ENCODE data around the gene CHCHD1. TPM values are rescaled to one million over a fixed set of nuclear protein-coding genes. Genes with fewer than 3 reads are reported as not detected.
A peak's percentile ranks its signal among the peaks of the same experiment; 100 is the strongest.

The CHCHD1 gene
- total and polyA plus RNA-seq, 2 experiments from 2014 or later = 40.6 to 187 TPM

DNA sequence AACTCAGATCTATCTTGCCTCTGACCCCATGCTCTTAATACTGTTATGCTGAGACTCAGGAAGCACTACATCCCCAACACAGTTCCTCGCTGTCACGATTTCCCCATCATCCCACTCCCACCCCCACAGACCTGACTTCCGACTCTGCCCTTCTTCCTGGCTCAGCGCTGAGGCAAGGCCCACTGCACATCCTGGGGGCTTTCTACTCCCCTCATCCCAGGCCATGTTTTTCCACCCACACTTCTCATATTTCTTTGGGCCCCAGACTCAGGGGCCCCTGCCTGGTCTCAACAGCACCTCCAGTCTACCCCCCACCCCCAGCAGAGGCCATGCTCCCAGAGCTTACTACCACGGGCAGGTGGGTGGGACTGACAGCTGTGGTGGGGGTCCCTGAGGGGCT, 37.2 kb downstream of the CHCHD1 start (continued):
- TF ChIP-seq, protein P1, sequence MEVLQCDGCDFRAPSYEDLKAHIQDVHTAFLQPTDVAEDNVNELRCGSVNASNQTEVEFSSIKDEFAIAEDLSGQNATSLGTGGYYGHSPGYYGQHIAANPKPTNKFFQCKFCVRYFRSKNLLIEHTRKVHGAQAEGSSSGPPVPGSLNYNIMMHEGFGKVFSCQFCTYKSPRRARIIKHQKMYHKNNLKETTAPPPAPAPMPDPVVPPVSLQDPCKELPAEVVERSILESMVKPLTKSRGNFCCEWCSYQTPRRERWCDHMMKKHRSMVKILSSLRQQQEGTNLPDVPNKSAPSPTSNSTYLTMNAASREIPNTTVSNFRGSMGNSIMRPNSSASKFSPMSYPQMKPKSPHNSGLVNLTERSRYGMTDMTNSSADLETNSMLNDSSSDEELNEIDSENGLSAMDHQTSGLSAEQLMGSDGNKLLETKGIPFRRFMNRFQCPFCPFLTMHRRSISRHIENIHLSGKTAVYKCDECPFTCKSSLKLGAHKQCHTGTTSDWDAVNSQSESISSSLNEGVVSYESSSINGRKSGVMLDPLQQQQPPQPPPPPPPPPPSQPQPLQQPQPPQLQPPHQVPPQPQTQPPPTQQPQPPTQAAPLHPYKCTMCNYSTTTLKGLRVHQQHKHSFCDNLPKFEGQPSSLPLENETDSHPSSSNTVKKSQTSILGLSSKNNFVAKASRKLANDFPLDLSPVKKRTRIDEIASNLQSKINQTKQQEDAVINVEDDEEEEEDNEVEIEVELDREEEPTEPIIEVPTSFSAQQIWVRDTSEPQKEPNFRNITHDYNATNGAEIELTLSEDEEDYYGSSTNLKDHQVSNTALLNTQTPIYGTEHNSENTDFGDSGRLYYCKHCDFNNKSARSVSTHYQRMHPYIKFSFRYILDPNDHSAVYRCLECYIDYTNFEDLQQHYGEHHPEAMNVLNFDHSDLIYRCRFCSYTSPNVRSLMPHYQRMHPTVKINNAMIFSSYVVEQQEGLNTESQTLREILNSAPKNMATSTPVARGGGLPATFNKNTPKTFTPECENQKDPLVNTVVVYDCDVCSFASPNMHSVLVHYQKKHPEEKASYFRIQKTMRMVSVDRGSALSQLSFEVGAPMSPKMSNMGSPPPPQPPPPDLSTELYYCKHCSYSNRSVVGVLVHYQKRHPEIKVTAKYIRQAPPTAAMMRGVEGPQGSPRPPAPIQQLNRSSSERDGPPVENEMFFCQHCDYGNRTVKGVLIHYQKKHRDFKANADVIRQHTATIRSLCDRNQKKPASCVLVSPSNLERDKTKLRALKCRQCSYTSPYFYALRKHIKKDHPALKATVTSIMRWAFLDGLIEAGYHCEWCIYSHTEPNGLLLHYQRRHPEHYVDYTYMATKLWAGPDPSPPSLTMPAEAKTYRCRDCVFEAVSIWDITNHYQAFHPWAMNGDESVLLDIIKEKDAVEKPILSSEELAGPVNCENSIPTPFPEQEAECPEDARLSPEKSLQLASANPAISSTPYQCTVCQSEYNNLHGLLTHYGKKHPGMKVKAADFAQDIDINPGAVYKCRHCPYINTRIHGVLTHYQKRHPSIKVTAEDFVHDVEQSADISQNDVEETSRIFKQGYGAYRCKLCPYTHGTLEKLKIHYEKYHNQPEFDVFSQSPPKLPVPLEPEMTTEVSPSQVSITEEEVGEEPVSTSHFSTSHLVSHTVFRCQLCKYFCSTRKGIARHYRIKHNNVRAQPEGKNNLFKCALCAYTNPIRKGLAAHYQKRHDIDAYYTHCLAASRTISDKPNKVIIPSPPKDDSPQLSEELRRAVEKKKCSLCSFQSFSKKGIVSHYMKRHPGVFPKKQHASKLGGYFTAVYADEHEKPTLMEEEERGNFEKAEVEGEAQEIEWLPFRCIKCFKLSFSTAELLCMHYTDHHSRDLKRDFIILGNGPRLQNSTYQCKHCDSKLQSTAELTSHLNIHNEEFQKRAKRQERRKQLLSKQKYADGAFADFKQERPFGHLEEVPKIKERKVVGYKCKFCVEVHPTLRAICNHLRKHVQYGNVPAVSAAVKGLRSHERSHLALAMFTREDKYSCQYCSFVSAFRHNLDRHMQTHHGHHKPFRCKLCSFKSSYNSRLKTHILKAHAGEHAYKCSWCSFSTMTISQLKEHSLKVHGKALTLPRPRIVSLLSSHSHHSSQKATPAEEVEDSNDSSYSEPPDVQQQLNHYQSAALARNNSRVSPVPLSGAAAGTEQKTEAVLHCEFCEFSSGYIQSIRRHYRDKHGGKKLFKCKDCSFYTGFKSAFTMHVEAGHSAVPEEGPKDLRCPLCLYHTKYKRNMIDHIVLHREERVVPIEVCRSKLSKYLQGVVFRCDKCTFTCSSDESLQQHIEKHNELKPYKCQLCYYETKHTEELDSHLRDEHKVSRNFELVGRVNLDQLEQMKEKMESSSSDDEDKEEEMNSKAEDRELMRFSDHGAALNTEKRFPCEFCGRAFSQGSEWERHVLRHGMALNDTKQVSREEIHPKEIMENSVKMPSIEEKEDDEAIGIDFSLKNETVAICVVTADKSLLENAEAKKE (CRISPR knock-in tag; IDR thresholded peaks at IDR 0.05) = no peak
- TF ChIP-seq, protein P2, sequence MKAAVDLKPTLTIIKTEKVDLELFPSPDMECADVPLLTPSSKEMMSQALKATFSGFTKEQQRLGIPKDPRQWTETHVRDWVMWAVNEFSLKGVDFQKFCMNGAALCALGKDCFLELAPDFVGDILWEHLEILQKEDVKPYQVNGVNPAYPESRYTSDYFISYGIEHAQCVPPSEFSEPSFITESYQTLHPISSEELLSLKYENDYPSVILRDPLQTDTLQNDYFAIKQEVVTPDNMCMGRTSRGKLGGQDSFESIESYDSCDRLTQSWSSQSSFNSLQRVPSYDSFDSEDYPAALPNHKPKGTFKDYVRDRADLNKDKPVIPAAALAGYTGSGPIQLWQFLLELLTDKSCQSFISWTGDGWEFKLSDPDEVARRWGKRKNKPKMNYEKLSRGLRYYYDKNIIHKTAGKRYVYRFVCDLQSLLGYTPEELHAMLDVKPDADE (IDR thresholded peaks at IDR 0.05) = no peak
- TF ChIP-seq JUNB (IDR thresholded peaks at IDR 0.05; ENCODE audit: unreplicated experiment) = no peak
- no peak for TF ChIP-seq CREB1 (CRISPR knock-in tag; IDR thresholded peaks at IDR 0.05; ENCODE audit: low read depth)
- TF ChIP-seq STAT1 (IDR thresholded peaks at IDR 0.05; ENCODE audit: unreplicated experiment) = no peak
- no peak for TF ChIP-seq POLR2AphosphoS5 (IDR thresholded peaks at IDR 0.05; ENCODE audit: low read depth)

DNA sequence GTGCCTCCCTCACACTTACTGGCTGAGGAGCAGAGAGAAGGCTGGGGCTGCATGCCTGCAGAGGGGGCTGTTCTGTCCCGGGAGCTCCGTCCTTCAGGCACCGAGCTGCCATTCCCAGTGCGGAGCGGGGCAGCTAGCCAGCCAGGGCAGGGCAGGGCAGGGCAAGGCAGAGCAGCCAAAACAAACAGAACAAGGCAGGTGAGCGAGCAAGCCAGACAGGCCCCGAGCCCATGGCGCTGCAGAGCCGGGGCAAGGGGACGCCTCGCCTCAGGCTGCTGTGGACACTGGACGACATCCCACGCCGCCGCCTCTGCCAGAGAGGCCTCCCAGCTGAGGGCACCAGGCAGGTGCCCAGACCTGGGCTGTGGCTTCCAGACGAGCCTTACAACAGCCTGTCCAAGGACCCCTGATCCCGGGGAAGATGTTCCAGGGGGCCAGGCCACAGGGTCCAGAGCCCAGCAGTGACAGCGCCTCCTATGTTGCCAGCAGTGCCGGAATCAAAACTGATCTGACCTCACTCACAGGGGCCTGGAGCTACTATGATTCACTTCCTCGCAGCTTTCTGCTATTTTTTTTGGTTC, 37.8 kb downstream of the CHCHD1 start:
- Histone ChIP-seq H3K4me3 (no peak overlapping the region), H4K20me1 (replicated peaks; ENCODE audit: insufficient read depth) (peaks cover 13% of the 10 kb centered on the region), H3K4me1 (ENCODE audit: insufficient read depth) (no peaks in the 10 kb centered on the region), H3K9me2 (ENCODE audit: insufficient read depth) (no peaks in the 10 kb centered on the region), H3K27me3 (ENCODE audit: insufficient read depth) (no peaks in the 10 kb centered on the region), H3F3A (replicated peaks; ENCODE audit: low read depth) (0 out of 2 replicates have a peak, but pooled peaks cover 3% of the 10 kb centered on the region), H3K27ac (ENCODE audit: low read depth) (peak overlapping the region; percentile 32; the same call in 1 of the 2 replicates), H3K36me3 (ENCODE audit: insufficient read depth) (peaks cover 6% of the 10 kb centered on the region; the same call in 1 of the 2 replicates), H2AFZ (no peak overlapping the region), H3K79me2 (replicated peaks; ENCODE audit: insufficient read depth) (no peaks in the 10 kb centered on the region), H3K4me2 (no peak overlapping the region)
- H3K4me3 Mint-ChIP-seq = no peak overlapping the region; the same call in 2 of the 3 replicates
- ATAC-seq (peak; percentile 79), DNase-seq (ENCODE audit: low spot score) (peak; percentile 48)
- H3K9me3 Mint-ChIP-seq = no peaks in the 10 kb centered on the region
- peak overlapping the region; percentile 75; the same call in 1 of the 2 replicates for H3K27ac Mint-ChIP-seq
- TF ChIP-seq STAT1 (IDR thresholded peaks at IDR 0.05; ENCODE audit: unreplicated experiment) = no peak
- TF ChIP-seq, protein P3, sequence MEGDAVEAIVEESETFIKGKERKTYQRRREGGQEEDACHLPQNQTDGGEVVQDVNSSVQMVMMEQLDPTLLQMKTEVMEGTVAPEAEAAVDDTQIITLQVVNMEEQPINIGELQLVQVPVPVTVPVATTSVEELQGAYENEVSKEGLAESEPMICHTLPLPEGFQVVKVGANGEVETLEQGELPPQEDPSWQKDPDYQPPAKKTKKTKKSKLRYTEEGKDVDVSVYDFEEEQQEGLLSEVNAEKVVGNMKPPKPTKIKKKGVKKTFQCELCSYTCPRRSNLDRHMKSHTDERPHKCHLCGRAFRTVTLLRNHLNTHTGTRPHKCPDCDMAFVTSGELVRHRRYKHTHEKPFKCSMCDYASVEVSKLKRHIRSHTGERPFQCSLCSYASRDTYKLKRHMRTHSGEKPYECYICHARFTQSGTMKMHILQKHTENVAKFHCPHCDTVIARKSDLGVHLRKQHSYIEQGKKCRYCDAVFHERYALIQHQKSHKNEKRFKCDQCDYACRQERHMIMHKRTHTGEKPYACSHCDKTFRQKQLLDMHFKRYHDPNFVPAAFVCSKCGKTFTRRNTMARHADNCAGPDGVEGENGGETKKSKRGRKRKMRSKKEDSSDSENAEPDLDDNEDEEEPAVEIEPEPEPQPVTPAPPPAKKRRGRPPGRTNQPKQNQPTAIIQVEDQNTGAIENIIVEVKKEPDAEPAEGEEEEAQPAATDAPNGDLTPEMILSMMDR (conservative IDR thresholded peaks at IDR 0.05; ENCODE audit: low read depth in 2 of 2) = peak in 1 of 2 experiments; percentile 48; a peak in 2 of 4 replicates
- H3K4me1 Mint-ChIP-seq = peaks cover 6% of the 10 kb centered on the region
- H3K27me3 Mint-ChIP-seq (ENCODE audit: insufficient read depth, low read depth, poor library complexity) = peaks cover 9% of the 10 kb centered on the region
- H3K36me3 Mint-ChIP-seq (ENCODE audit: low read depth) = peaks cover 29% of the 10 kb centered on the region
